Kidney capillary endothelial cell (primary cell): ENCODE results near the gene CDK5.

Experiments
- DNase-seq: peaks from one replicate; pipeline ENCODE4 v3.0.0-alpha.2; 2018; ENCODE audit warnings: low spot score

Gene CDK5

GRCh38 chr7:151073990-151074389 lies 16.3 kb upstream of the CDK5 start:
- no peak for DNase-seq

DNA sequence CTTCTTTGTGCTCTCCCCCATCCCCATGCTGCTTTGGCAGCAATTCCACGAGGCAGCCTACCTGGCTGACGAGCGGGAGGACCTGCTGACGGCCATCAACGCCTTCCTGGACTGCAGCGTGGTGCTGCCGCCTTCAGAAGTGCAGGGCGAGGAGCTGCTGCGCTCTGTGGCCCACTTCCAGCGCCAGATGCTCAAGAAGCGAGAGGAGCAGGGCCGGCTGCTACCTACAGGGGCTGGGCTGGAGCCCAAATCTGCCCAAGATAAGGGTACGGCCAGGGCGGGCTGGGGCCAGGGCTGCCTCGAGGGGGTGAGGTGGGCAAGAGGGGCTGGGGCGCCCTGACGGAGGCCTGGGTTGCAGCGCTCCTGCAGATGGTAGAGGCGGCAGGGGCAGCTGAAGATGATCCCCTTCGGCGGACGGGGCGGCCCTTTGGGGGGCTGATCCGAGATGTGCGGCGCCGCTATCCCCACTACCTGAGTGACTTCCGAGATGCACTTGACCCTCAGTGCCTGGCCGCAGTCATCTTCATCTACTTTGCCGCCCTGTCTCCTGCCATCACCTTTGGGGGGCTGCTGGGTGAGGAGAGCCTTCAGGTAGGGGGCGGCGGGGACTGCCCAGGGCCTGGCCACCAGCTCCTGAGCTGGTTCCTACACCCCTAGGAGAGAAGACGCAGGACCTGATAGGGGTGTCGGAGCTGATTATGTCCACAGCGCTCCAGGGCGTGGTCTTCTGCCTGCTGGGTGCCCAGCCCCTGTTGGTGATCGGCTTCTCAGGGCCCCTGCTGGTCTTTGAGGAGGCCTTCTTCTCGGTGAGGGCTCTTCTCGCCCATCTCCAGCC lies 13.6 kb upstream of the CDK5 start:
- DNase-seq, result no peak

GRCh38 chr7:151070574-151070960 lies 12.9 kb upstream of the CDK5 start:
- DNase-seq, result no peak

- DNase-seq, result no peak
These were observed 12.3 kb upstream of the CDK5 start for GRCh38 chr7:151069841-151070573.

- no peak for DNase-seq
These were observed 10.5 kb upstream of the CDK5 start for GRCh38 chr7:151068069-151068773.

- DNase-seq, result no peak
These were observed 8.7 kb upstream of the CDK5 start for GRCh38 chr7:151066273-151066974.

GRCh38 chr7:151065516-151065915 lies 7.8 kb upstream of the CDK5 start:
- DNase-seq, result no peak

- no peak for DNase-seq
These were observed 7.3 kb upstream of the CDK5 start for GRCh38 chr7:151064993-151065392.

- DNase-seq, result no peak
These were observed 6.8 kb upstream of the CDK5 start for GRCh38 chr7:151064454-151064853.

DNA sequence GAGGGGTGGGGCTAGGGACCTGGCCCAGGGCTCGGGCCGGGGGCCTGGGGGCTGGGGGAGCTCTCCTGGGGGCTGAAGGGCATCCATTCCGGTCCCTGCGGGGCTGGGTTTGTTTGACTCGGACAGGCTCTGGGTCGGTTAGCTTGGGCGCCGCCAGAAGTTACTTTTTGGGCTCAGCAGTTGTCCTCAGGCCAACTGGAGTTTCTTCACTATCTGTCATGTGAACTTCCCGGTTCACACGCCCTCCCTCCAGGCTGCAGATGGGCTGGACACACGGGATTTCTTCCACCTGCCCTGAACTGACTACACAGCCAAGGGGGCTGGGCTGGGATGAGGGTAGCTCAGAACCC lies 5.5 kb upstream of the CDK5 start:
- DNase-seq, result no peak

- no peak for DNase-seq
These were observed 4.9 kb upstream of the CDK5 start for GRCh38 chr7:151062399-151063211.

- no peak for DNase-seq
These were observed 4.4 kb upstream of the CDK5 start for GRCh38 chr7:151062111-151062398.

DNA sequence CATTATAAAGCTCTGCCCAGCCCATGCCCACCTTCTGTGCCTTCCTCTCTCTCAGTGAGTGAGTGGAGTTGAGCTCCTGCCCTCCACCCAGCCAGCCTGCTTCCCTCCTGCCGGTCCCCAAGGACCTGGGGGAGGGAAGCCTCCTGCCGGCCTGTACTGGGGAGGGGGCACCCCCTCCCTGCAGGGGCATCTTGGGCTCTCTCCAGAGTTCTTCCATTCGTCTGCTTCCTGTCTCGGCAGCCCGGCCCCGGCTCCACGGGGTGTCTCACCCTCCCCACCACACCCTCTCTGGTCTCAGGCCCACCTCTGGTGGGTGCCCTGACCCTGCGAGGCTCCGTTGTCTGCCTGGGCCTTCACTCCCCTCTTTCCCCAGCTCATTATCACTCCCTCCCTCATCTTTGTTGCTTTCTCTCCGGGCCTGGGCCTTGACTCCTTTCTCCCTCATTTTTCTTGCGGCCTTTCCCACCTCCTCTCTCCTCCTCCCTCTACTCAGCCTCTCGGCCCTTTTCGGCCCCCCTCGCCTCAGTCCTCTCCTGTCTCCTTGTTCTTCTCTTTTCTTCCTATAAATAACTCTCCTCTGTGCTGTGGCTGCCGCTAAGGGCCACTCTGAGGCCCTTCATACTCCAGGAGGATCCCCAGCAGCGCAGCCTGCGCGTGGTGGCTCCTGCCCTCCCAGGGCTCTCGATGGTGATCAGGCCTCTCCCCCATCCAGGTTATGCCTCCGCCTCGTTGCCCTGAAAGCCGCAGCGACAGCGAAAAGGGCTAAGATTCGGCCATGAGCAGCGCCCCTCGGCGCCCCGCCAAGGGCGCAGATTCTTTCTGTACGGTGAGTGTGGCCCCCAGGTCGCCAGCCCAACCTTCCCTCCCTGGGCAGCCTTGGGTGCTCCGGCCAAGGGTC lies 3.8 kb upstream of the CDK5 start:
- DNase-seq, result no peak

DNA sequence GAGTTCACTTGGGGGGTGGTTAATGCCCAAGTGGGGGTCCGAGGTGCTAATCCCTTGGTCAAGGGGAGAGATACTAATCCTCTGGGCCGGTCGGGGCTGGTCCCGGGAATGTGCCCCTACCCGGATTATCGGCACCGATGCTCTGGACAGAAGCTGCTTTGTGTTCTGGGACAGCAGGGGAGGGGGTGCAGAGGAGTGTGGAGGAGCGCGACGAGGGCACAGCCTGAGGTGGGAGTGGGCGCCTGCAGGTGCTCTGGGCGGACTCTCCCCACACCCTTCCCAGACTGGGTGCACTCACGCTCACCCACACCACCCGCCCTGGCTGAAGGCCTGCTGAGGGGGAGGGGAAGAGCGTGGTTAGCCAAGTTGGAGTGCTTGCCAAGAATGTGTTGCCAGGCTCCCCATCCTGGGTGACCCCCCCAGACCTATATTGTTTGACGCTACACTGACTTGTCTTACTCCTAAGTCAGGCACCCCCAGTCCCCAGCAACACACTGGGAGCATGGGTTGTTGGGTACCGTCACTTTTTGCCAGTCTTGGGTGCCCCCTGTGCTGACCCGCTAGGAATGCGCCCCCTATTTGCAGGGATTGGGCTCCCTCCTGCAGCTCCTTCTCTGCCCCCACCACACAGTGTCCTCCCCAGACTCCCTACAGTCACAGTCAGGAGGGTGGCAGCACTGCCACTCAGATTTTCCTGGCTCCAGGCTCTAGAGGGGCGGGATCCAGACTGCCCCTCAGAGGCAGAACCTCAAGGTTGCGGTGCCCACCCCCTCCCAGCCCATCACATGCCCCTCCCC lies 2.9 kb upstream of the CDK5 start:
- DNase-seq, result no peak

DNA sequence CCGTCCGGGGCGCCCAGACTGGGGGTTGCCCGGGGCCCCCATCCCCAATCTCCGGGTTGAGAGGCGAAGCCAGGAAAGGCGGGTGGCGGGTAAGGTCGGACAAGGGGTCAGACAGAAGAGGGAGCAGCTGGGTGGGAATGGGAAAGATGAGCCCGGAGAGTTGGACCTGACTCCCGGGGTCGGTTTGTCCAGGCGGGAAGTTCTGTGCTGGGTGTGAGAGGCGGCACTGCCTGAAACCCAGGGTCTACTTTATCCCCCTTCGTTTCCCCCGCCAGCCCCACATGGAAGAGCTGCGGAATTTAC lies 2.4 kb upstream of the CDK5 start:
- no peak for DNase-seq

GRCh38 chr7:151059367-151060112 lies 1.8 kb upstream of the CDK5 start, which contains the start of gene SLC4A2:
TSS of gene SLC4A2 (plus strand) at chr7:151059589. CDS start at chr7:151061988, 2,399 bp downstream.
- DNase-seq, result peak; percentile 66

GRCh38 chr7:151058781-151059366 lies 1.2 kb upstream of the CDK5 start:
- DNase-seq, result no peak

DNA sequence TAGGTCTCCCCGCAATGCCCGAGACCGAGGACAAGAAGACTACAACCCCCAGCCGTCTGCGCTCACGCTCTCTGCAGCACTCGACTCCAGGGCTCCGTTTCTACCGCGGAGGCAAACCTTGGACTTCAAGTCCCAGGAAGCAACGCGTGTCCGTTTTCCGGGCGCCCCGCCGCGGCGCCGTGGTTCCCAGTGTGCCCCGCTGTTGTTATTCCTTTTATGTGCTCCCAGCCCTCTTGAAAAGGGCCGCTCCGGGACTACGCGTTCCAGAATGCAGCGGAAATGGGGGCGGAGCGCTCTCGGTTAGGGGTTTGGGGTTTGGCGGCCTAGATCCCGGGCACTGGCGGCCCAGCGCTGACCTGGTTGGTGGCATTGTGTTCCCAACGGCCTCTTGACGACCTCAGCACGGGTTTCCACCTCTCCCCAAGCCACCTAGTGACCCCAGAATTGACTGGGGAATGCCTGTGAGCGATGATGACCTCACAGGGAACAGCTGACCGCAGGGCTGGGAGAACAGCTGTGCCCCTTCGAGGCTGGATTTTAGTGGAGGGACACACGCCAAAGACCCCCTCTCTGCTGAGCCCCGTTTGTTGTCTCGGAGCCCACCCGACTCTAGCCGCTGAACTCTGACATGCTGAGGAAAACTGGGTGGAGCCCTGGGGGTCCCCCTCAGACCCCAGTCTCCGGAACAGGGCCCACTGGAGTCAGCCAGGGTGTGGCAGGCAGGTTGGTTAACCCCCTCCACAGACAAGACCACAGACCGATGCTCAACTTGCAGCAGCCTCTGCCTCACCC lies 488 bp upstream of the CDK5 start:
- DNase-seq, result peak; percentile 98
